DOHH2 (cell line): ENCODE data around the gene NDUFA5.

ENCODE experiments used
- H3F3A ChIP-seq: fragments of 200-600 bp; sonication (generic), shearing (Covaris generic); 2 replicates; pipeline ENCODE4 v1.6.0; 2016; ENCODE audit warnings: antibody characterized with exemption, mild to moderate bottlenecking; ENCODE audit not compliant: control insufficient read depth, insufficient read depth
- H3K27ac ChIP-seq: fragments of 200-600 bp; sonication (generic); 2 replicates; pipeline ENCODE4 v1.5.1; 2014; ENCODE audit warnings: low read depth, mild to moderate bottlenecking, low read length, moderate library complexity
- H3K27me3 ChIP-seq: fragments of 200-600 bp; sonication (generic); 2 replicates; pipeline ENCODE4 v1.6.1; 2014; ENCODE audit warnings: mild to moderate bottlenecking, low read length, mixed read lengths; ENCODE audit not compliant: control insufficient read depth
- H3K36me3 ChIP-seq: fragments of 200-600 bp; sonication (generic); 2 replicates; pipeline ENCODE4 v1.6.1; 2014; ENCODE audit warnings: mild to moderate bottlenecking, low read length, moderate library complexity, mixed read lengths; ENCODE audit not compliant: control insufficient read depth
- H3K4me1 ChIP-seq: fragments of 200-600 bp; sonication (generic); 2 replicates; pipeline ENCODE4 v1.6.1; 2014; ENCODE audit warnings: mild to moderate bottlenecking, low read length, mixed read lengths; ENCODE audit not compliant: control insufficient read depth
- H3K4me2 ChIP-seq: fragments of 200-600 bp; sonication (generic); 2 replicates; pipeline ENCODE4 v1.6.0; 2014; ENCODE audit warnings: mild to moderate bottlenecking, low read length, moderate library complexity
- H3K4me3 ChIP-seq: fragments of 200-600 bp; sonication (generic); 2 replicates; pipeline ENCODE4 v1.5.1; 2014; ENCODE audit warnings: mild to moderate bottlenecking, low read length, mixed read lengths
- H3K79me2 ChIP-seq: fragments of 200-600 bp; sonication (generic); 2 replicates; pipeline ENCODE4 v1.6.1; 2014; ENCODE audit warnings: mild to moderate bottlenecking, low read length, mixed read lengths; ENCODE audit not compliant: control insufficient read depth
- H3K9me2 ChIP-seq: fragments of 200-600 bp; sonication (generic); replicated peaks from 2 replicates; pipeline ENCODE4 v1.6.1; 2014; ENCODE audit warnings: mild to moderate bottlenecking, low read length, mixed read lengths; ENCODE audit not compliant: control insufficient read depth
- H3K9me3 ChIP-seq: fragments of 200-600 bp; sonication (generic); 2 replicates; pipeline ENCODE4 v1.6.1; 2014; ENCODE audit warnings: antibody characterized with exemption, low read length, mixed read lengths; ENCODE audit not compliant: control insufficient read depth, insufficient read depth
- H4K20me1 ChIP-seq: fragments of 200-600 bp; sonication (generic); 2 replicates; pipeline ENCODE4 v1.6.0; 2014; ENCODE audit warnings: low read depth, mild to moderate bottlenecking, antibody characterized with exemption, low read length, moderate library complexity; ENCODE audit not compliant: control insufficient read depth, insufficient read depth
- EZH2phosphoT487 ChIP-seq: fragments of 200-600 bp; sonication (generic); IDR thresholded peaks from 2 replicates; pipeline ENCODE4 v1.6.1; 2017; ENCODE audit warnings: borderline replicate concordance, mild to moderate bottlenecking, antibody characterized with exemption, low read length, moderate library complexity, mixed read lengths
- TF ChIP-seq, protein P1 (sequence below): fragments of 200-600 bp; sonication (generic); IDR thresholded peaks from one replicate; pipeline ENCODE4 v1.5.1; 2014; ENCODE audit warnings: antibody characterized with exemption, mild to moderate bottlenecking, low read depth, low read length; ENCODE audit not compliant: poor library complexity, severe bottlenecking

Gene NDUFA5

DNA sequence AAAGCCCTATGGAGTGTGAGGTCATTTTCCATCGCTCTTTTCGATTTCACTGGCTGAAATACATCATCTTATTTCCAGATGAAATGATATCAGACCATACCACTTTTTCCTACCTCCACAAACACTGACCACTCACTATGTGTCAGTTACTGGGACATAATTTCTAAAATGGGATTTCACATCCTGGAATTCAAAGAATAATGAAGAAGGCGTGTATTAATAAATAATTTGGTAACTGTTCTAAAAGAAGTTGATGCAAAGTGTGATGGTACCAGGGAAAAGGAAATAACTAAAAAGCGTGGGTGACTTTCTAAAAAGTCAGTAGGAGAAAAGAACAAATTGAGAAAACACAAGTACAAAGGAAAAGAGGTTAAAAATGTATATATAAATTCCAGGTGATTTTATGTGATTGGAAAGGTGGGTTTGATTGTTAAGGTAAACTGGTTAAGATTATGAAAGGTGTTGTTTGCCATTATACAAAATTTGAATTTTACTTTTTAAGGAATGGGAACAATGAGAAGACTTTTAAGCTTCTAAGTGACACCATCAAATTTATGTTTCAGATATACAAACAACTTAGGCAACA is 764 bp upstream of the NDUFA5 start:
- H3K36me3 ChIP-seq = peaks cover 30% of the 10 kb centered on the region
- peak overlapping the region; percentile 79 for H3K4me3 ChIP-seq
- TF ChIP-seq EZH2phosphoT487 = no peak
- TF ChIP-seq, protein P1, sequence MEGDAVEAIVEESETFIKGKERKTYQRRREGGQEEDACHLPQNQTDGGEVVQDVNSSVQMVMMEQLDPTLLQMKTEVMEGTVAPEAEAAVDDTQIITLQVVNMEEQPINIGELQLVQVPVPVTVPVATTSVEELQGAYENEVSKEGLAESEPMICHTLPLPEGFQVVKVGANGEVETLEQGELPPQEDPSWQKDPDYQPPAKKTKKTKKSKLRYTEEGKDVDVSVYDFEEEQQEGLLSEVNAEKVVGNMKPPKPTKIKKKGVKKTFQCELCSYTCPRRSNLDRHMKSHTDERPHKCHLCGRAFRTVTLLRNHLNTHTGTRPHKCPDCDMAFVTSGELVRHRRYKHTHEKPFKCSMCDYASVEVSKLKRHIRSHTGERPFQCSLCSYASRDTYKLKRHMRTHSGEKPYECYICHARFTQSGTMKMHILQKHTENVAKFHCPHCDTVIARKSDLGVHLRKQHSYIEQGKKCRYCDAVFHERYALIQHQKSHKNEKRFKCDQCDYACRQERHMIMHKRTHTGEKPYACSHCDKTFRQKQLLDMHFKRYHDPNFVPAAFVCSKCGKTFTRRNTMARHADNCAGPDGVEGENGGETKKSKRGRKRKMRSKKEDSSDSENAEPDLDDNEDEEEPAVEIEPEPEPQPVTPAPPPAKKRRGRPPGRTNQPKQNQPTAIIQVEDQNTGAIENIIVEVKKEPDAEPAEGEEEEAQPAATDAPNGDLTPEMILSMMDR = no peak
- H3K27me3 ChIP-seq = no peaks in the 10 kb centered on the region
- H3K9me3 ChIP-seq = no peaks in the 10 kb centered on the region
- no peaks in the 10 kb centered on the region for H4K20me1 ChIP-seq
- H3K9me2 ChIP-seq = no peaks in the 10 kb centered on the region
- H3F3A ChIP-seq = no peaks in the 10 kb centered on the region
- H3K4me2 ChIP-seq = peak overlapping the region; percentile 78
- H3K79me2 ChIP-seq = peaks cover 36% of the 10 kb centered on the region
- H3K27ac ChIP-seq = no peak overlapping the region
- H3K4me1 ChIP-seq = peaks cover 23% of the 10 kb centered on the region

DNA sequence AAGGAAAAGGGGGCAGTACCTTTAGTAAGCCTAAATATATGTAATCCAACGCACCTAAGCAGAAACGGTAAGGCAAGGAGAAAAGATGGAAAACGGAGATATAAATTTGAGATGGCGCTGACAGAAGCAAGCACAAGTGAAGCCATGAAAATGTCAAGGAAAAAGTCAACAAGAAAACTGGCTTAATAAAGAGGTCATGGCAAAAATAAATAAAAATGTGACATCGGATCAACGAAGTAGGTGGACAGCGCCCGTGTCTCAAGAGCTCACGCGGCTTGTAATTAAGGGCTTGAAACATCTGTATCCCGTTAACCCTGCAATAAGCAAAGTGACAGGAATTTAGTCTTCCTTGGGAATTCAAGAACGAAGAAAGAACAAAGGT is 611 bp downstream of the NDUFA5 start:
- H3K27ac ChIP-seq = no peak overlapping the region
- H3K4me3 ChIP-seq = peak overlapping the region; percentile 79

DNA sequence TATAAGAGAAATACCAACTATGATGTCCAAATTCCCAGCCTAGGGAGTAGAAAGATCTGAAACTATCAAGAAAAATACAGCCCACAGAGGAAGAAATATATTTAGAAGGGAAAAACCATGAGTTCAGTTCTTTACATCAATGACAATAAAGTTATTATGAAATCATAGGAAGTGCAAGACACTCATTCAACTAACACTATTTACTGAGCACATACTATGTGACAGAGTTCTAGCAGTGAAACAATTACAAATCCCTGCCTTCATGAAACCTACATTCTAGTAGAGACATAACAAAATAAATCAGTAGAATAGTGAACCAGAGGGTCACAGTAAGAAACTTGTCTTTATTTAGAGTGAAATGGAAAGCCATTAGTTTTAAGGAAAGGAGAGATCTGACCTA is 2.1 kb downstream of the NDUFA5 start:
- H3K9me2 ChIP-seq = no peaks in the 10 kb centered on the region
- peaks cover 23% of the 10 kb centered on the region for H3K4me1 ChIP-seq
- no peak overlapping the region for H3K27ac ChIP-seq
- no peaks in the 10 kb centered on the region for H3F3A ChIP-seq
- no peaks in the 10 kb centered on the region for H3K27me3 ChIP-seq
- peak overlapping the region; percentile 78 for H3K4me2 ChIP-seq
- H4K20me1 ChIP-seq = no peaks in the 10 kb centered on the region
- H3K36me3 ChIP-seq = peaks cover 46% of the 10 kb centered on the region
- H3K9me3 ChIP-seq = no peaks in the 10 kb centered on the region
- TF ChIP-seq, protein P1 = no peak
- TF ChIP-seq EZH2phosphoT487 = no peak
- no peak overlapping the region for H3K4me3 ChIP-seq
- peaks cover 49% of the 10 kb centered on the region for H3K79me2 ChIP-seq

More for the DNA sequence above, 611 bp downstream of the NDUFA5 start:
- Histone ChIP-seq H3F3A (no peaks in the 10 kb centered on the region), H4K20me1 (no peaks in the 10 kb centered on the region), H3K9me2 (no peaks in the 10 kb centered on the region), H3K27me3 (no peaks in the 10 kb centered on the region), H3K79me2 (peaks cover 46% of the 10 kb centered on the region), H3K36me3 (peaks cover 40% of the 10 kb centered on the region), H3K4me1 (peaks cover 23% of the 10 kb centered on the region), H3K9me3 (no peaks in the 10 kb centered on the region), H3K4me2 (peak overlapping the region; percentile 78)
- TF ChIP-seq, protein P1 = no peak
- TF ChIP-seq EZH2phosphoT487 = no peak
